ENCODE measurements around the gene CLIP1. TPM values are rescaled to one million over a fixed set of nuclear protein-coding genes. Genes with fewer than 3 reads are reported as not detected.
"Not testable (repeated sequence)": the region's sequence is repeated elsewhere in the genome, so short reads cannot be mapped to it uniquely, and the experiment has no call there.

The CLIP1 gene
- polyA plus RNA-seq, 3 donors: 6.7 to 50.9 (median 12.9) TPM

GRCh38 chr12:122415665-122416064 is 6.8 kb downstream of the CLIP1 start:
- Mint-ChIP-seq H3K27ac (peak overlapping the region in 1 of 7 donors; percentile 76), H3K36me3 (peaks cover 10 to 21% of the 10 kb centered on the region in 2 donors), H3K4me1 (peaks cover 26% of the 10 kb centered on the region)
- H3K27me3 Mint-ChIP-seq (ENCODE audit: low read depth in 3 of 3); H3K9me3 ChIP-seq (replicated peaks in 1 of 2; ENCODE audit: control insufficient read depth in 1 of 2, insufficient read depth in 1 of 2, low read length in 2 of 2); H2AFZ ChIP-seq (ENCODE audit: insufficient read depth, low read depth, low read length, poor library complexity, severe bottlenecking); H3K27me3 ChIP-seq (ENCODE audit: control insufficient read depth in 2 of 2, insufficient read depth in 2 of 2, low read length in 2 of 2); H3K4me2 ChIP-seq (replicated peaks; ENCODE audit: extremely low read depth, low read length, poor library complexity, severe bottlenecking); intact Hi-C loops (cut with micrococcal nuclease); H3K4me3 Mint-ChIP-seq; H3K9me3 Mint-ChIP-seq; DNase-seq; H3K4me3 ChIP-seq (replicated peaks in 1 of 3; ENCODE audit: low read depth in 2 of 3, low read length in 3 of 3); H3K27ac ChIP-seq (ENCODE audit: low read depth in 1 of 2, low read length in 2 of 2); H3K9ac ChIP-seq (ENCODE audit: insufficient read depth, low read length, poor library complexity, severe bottlenecking): not testable (repeated sequence)
- Histone ChIP-seq H3K4me1 (ENCODE audit: control insufficient read depth in 1 of 2, insufficient read depth in 2 of 2, low read length in 2 of 2) (peaks cover 26 to 28% of the 10 kb centered on the region in 2 donors), H3K79me2 (ENCODE audit: insufficient read depth, low read length) (peaks cover 99% of the 10 kb centered on the region), H4K20me1 (ENCODE audit: insufficient read depth, low read length) (peaks cover 82% of the 10 kb centered on the region), H3K36me3 (replicated peaks in 1 of 2; ENCODE audit: control insufficient read depth in 1 of 2, insufficient read depth in 2 of 2, low read length in 2 of 2) (peaks cover 0 to 13% of the 10 kb centered on the region in 2 donors)
- WGBS (ENCODE audit: insufficient coverage): 100% methylated on average over 5 of the region's 7 CpGs

- H4K20me1 ChIP-seq (ENCODE audit: insufficient read depth, low read length): peaks cover 77% of the 10 kb centered on the region
- peaks cover 10 to 21% of the 10 kb centered on the region in 2 donors for H3K36me3 Mint-ChIP-seq
- no peak overlapping the region for H3K4me2 ChIP-seq (replicated peaks; ENCODE audit: extremely low read depth, low read length, poor library complexity, severe bottlenecking)
- peaks cover 0 to 13% of the 10 kb centered on the region in 2 donors for H3K36me3 ChIP-seq (replicated peaks in 1 of 2; ENCODE audit: control insufficient read depth in 1 of 2, insufficient read depth in 2 of 2, low read length in 2 of 2)
- peaks cover 0 to 2% (median 0%) of the 10 kb centered on the region in 3 donors for H3K27me3 Mint-ChIP-seq (ENCODE audit: low read depth in 3 of 3)
- WGBS (ENCODE audit: insufficient coverage): 93% methylated on average over 3 of the region's 5 CpGs
- no peak overlapping the region for H3K9ac ChIP-seq (ENCODE audit: insufficient read depth, low read length, poor library complexity, severe bottlenecking)
- H3K9me3 Mint-ChIP-seq: peaks cover 0 to 6% (median 0%) of the 10 kb centered on the region in 7 donors
- peak overlapping the region; percentile 50 to 70 for H3K27ac ChIP-seq (ENCODE audit: low read depth in 1 of 2, low read length in 2 of 2)
- H2AFZ ChIP-seq (ENCODE audit: insufficient read depth, low read depth, low read length, poor library complexity, severe bottlenecking): no peak overlapping the region
- peaks cover 16 to 18% of the 10 kb centered on the region in 2 donors for H3K4me1 ChIP-seq (ENCODE audit: control insufficient read depth in 1 of 2, insufficient read depth in 2 of 2, low read length in 2 of 2)
- H3K27ac Mint-ChIP-seq: peak overlapping the region; percentile 80 to 89 (median 83)
- no peak overlapping the region for H3K4me3 Mint-ChIP-seq
- no peak for TF ChIP-seq CTCF (IDR thresholded peaks at IDR 0.05)
- no peak overlapping the region for H3K4me3 ChIP-seq (replicated peaks in 1 of 3; ENCODE audit: low read depth in 2 of 3, low read length in 3 of 3)
- H3K9me3 ChIP-seq (replicated peaks in 1 of 2; ENCODE audit: control insufficient read depth in 1 of 2, insufficient read depth in 1 of 2, low read length in 2 of 2): no peaks in the 10 kb centered on the region
- DNase-seq: peak in 2 of 3 donors; percentile 50 to 61
- peaks cover 18% of the 10 kb centered on the region for H3K4me1 Mint-ChIP-seq
- H3K27me3 ChIP-seq (ENCODE audit: control insufficient read depth in 2 of 2, insufficient read depth in 2 of 2, low read length in 2 of 2): no peaks in the 10 kb centered on the region
- peaks cover 94% of the 10 kb centered on the region for H3K79me2 ChIP-seq (ENCODE audit: insufficient read depth, low read length)
- intact Hi-C loops (cut with micrococcal nuclease): no loop called here
These were observed 8.7 kb downstream of the CLIP1 start for GRCh38 chr12:122413516-122414404.
